ENCODE measurements around the gene RAP1GDS1. TPM values are rescaled to one million over a fixed set of nuclear protein-coding genes. Genes with fewer than 3 reads are reported as not detected.

The RAP1GDS1 gene
- total RNA-seq, 4 donors from 2014 or later = 5.9 to 8.6 (median 8.2) TPM

- H3K36me3 ChIP-seq = peaks cover 0 to 11% of the 10 kb centered on the region in 2 donors
- in situ Hi-C loops (cut with MboI; ENCODE audit: low sequenced_read_pairs in 4 of 4) = no loop called here
- DNase-seq = no peak
Measured at GRCh38 chr4:98345838-98346237, 84.7 kb downstream of the RAP1GDS1 start.

GRCh38 chr4:98352396-98352795, 91.2 kb downstream of the RAP1GDS1 start:
- TF ChIP-seq CTCF (IDR thresholded peaks at IDR 0.05 in 4 of 5, conservative IDR thresholded peaks at IDR 0.05 in 1 of 5) (no peak), POLR2A (IDR thresholded peaks at IDR 0.05) (no peak)
- Histone ChIP-seq H3K27me3 (no peaks in the 10 kb centered on the region), H3K36me3 (no peaks in the 10 kb centered on the region), H3K27ac (no peak overlapping the region), H3K4me3 (no peak overlapping the region), H3K4me1 (no peaks in the 10 kb centered on the region), H3K9me3 (no peaks in the 10 kb centered on the region)
- ATAC-seq (no peak), DNase-seq (no peak)
- intact Hi-C loops (cut with DNase I; ENCODE audit: low total_unique reads) = no loop called here
- in situ Hi-C loops (cut with MboI; ENCODE audit: low sequenced_read_pairs in 4 of 4) = no loop called here

More at GRCh38 chr4:98345838-98346237, 84.7 kb downstream of the RAP1GDS1 start:
- Histone ChIP-seq H3K27ac (no peak overlapping the region), H3K9me3 (no peaks in the 10 kb centered on the region), H3K4me3 (no peak overlapping the region), H3K27me3 (no peaks in the 10 kb centered on the region), H3K4me1 (no peaks in the 10 kb centered on the region)
- ATAC-seq = no peak
- TF ChIP-seq CTCF (IDR thresholded peaks at IDR 0.05 in 4 of 5, conservative IDR thresholded peaks at IDR 0.05 in 1 of 5) = no peak
- no peak for TF ChIP-seq POLR2A (IDR thresholded peaks at IDR 0.05)
- intact Hi-C loops (cut with DNase I; ENCODE audit: low total_unique reads) = no loop called here

- ATAC-seq (no peak), DNase-seq (no peak)
- no peaks in the 10 kb centered on the region for H3K4me1 ChIP-seq
- in situ Hi-C loops (cut with MboI; ENCODE audit: low sequenced_read_pairs in 4 of 4) = no loop called here
- H3K36me3 ChIP-seq = no peaks in the 10 kb centered on the region
- H3K27me3 ChIP-seq = no peaks in the 10 kb centered on the region
- H3K9me3 ChIP-seq = no peaks in the 10 kb centered on the region
- no peak overlapping the region for H3K4me3 ChIP-seq
- no peak overlapping the region for H3K27ac ChIP-seq
- intact Hi-C loops (cut with DNase I; ENCODE audit: low total_unique reads) = no loop called here
- TF ChIP-seq CTCF (IDR thresholded peaks at IDR 0.05 in 4 of 5, conservative IDR thresholded peaks at IDR 0.05 in 1 of 5) = no peak
- TF ChIP-seq POLR2A (IDR thresholded peaks at IDR 0.05) = no peak
Measured at GRCh38 chr4:98352940-98353339, 91.8 kb downstream of the RAP1GDS1 start.

- Histone ChIP-seq H3K9me3 (no peaks in the 10 kb centered on the region), H3K36me3 (no peaks in the 10 kb centered on the region), H3K4me1 (no peaks in the 10 kb centered on the region), H3K27me3 (no peaks in the 10 kb centered on the region), H3K27ac (no peak overlapping the region), H3K4me3 (no peak overlapping the region)
- in situ Hi-C loops (cut with MboI; ENCODE audit: low sequenced_read_pairs in 4 of 4) = no loop called here
- DNase-seq (no peak), ATAC-seq (no peak)
- TF ChIP-seq CTCF (IDR thresholded peaks at IDR 0.05 in 4 of 5, conservative IDR thresholded peaks at IDR 0.05 in 1 of 5) (no peak), POLR2A (IDR thresholded peaks at IDR 0.05) (no peak)
- intact Hi-C loops (cut with DNase I; ENCODE audit: low total_unique reads) = no loop called here
Measured at GRCh38 chr4:98358630-98359248, 97.6 kb downstream of the RAP1GDS1 start.

- Histone ChIP-seq H3K9me3 (no peaks in the 10 kb centered on the region), H3K36me3 (no peaks in the 10 kb centered on the region), H3K27me3 (no peaks in the 10 kb centered on the region), H3K27ac (no peak overlapping the region), H3K4me3 (no peak overlapping the region), H3K4me1 (no peaks in the 10 kb centered on the region)
- ATAC-seq (no peak), DNase-seq (no peak)
- in situ Hi-C loops (cut with MboI; ENCODE audit: low sequenced_read_pairs in 4 of 4) = no loop called here
- intact Hi-C loops (cut with DNase I; ENCODE audit: low total_unique reads) = no loop called here
- TF ChIP-seq POLR2A (IDR thresholded peaks at IDR 0.05) (no peak), CTCF (IDR thresholded peaks at IDR 0.05 in 4 of 5, conservative IDR thresholded peaks at IDR 0.05 in 1 of 5) (no peak)
Measured at GRCh38 chr4:98359646-98360045, 98.5 kb downstream of the RAP1GDS1 start.
